Measurements from ENCODE around the gene CACNA2D4.

The CACNA2D4 gene

GRCh38 chr12:1758887-1759286 lies 159.6 kb downstream of the CACNA2D4 start:
- no peak overlapping the region for H3K4me3 ChIP-seq (ENCODE audit: low read length)
- no peak for TF ChIP-seq ZNF274 (IDR thresholded peaks at IDR 0.05; ENCODE audit: low read depth, low read length)

GRCh38 chr12:1758376-1758775 lies 160.1 kb downstream of the CACNA2D4 start:
- TF ChIP-seq ZNF274 (IDR thresholded peaks at IDR 0.05; ENCODE audit: low read depth, low read length): no peak
- no peak overlapping the region for H3K4me3 ChIP-seq (ENCODE audit: low read length)

GRCh38 chr12:1750300-1750699 lies 168.2 kb downstream of the CACNA2D4 start:
- no peak overlapping the region for H3K4me3 ChIP-seq (ENCODE audit: low read length)
- no peak for TF ChIP-seq ZNF274 (IDR thresholded peaks at IDR 0.05; ENCODE audit: low read depth, low read length)

- H3K4me3 ChIP-seq (ENCODE audit: low read length): no peak overlapping the region
- TF ChIP-seq ZNF274 (IDR thresholded peaks at IDR 0.05; ENCODE audit: low read depth, low read length): no peak
Measured at GRCh38 chr12:1749019-1749418, 169.4 kb downstream of the CACNA2D4 start.

- no peak overlapping the region for H3K4me3 ChIP-seq (ENCODE audit: low read length)
- no peak for TF ChIP-seq ZNF274 (IDR thresholded peaks at IDR 0.05; ENCODE audit: low read depth, low read length)
Measured at GRCh38 chr12:1747609-1748008, 170.8 kb downstream of the CACNA2D4 start.

- TF ChIP-seq ZNF274 (IDR thresholded peaks at IDR 0.05; ENCODE audit: low read depth, low read length): no peak
- no peak overlapping the region for H3K4me3 ChIP-seq (ENCODE audit: low read length)
Measured at GRCh38 chr12:1744932-1745331, 173.5 kb downstream of the CACNA2D4 start.
